Umbilical cord (tissue), 2 donors: ENCODE results near the gene MPL. TPM values are rescaled to one million over a fixed set of nuclear protein-coding genes. Genes with fewer than 3 reads are reported as not detected.

Experiments used
- DNase-seq: peaks from one replicate; pipeline ENCODE4 v3.0.0-alpha.2; 2015; ENCODE audit warnings: low spot score
- total RNA-seq: library from RNA; depleted of rRNA; stranded (reverse); fragments of >200 nt; gene quantifications from one replicate; pipeline ENCODE4 v1.2.3, GENCODE V29; 2014; ENCODE audit warnings: low replicate concordance; ENCODE audit not compliant: insufficient read depth

MPL gene
- total RNA-seq, 1 donor from 2014 or later = not detected

- DNase-seq = no peak
Observed at GRCh38 chr1:43305926-43306687, 31.5 kb upstream of the MPL start.

GRCh38 chr1:43306688-43307457, 30.7 kb upstream of the MPL start:
- DNase-seq = no peak

GRCh38 chr1:43307458-43308158, 30.0 kb upstream of the MPL start:
- no peak for DNase-seq

- DNase-seq = no peak
Observed at GRCh38 chr1:43308635-43309404, 28.8 kb upstream of the MPL start.

- DNase-seq = no peak
Observed at GRCh38 chr1:43309405-43310025, 28.1 kb upstream of the MPL start.

GRCh38 chr1:43311521-43311920, 26.1 kb upstream of the MPL start:
- DNase-seq = no peak

- no peak for DNase-seq
Observed at GRCh38 chr1:43312212-43312623, 25.4 kb upstream of the MPL start.

- DNase-seq = no peak
Observed at GRCh38 chr1:43312663-43313515, 24.7 kb upstream of the MPL start.

GRCh38 chr1:43313771-43314170, 23.8 kb upstream of the MPL start:
- no peak for DNase-seq

- no peak for DNase-seq
Observed at GRCh38 chr1:43314233-43314632, 23.4 kb upstream of the MPL start.

GRCh38 chr1:43315481-43315880, 22.1 kb upstream of the MPL start:
- DNase-seq = no peak

GRCh38 chr1:43315963-43316737, 21.5 kb upstream of the MPL start:
- no peak for DNase-seq

GRCh38 chr1:43316738-43317520, 20.7 kb upstream of the MPL start:
- no peak for DNase-seq

GRCh38 chr1:43317817-43318471, 19.7 kb upstream of the MPL start:
- DNase-seq = no peak

GRCh38 chr1:43318831-43319230, 18.8 kb upstream of the MPL start:
- DNase-seq = no peak

GRCh38 chr1:43319288-43319687, 18.3 kb upstream of the MPL start:
- no peak for DNase-seq

GRCh38 chr1:43319766-43320165, 17.9 kb upstream of the MPL start:
- no peak for DNase-seq

- DNase-seq = no peak
Observed at GRCh38 chr1:43321331-43321891, 16.2 kb upstream of the MPL start.
